ENCODE results near the gene NPB. TPM values are rescaled to one million over a fixed set of nuclear protein-coding genes. Genes with fewer than 3 reads are reported as not detected.

Gene NPB
- total RNA-seq, 4 donors from 2014 or later = 0.12 to 0.16 TPM; not detected in 2

DNA sequence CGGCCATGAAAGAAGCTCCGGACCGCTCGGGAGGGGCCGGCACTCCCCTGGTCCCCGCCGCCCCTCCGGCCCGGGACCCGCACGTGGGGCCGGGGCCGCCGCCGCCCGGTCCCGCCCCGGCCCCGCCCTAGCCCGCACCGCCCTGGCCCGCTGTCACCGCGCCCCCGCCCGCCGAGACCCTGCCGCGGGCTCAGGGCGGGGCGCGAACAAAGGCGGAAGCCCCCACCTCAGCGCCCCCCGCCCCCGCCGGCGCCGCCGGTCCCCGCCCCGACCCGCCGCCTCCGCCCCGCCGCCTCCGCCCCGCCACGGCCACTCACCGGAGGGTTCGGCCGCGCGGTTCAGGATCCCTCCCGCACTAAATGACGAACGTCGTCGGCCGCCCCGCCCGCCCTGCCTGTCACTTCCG lies 31.1 kb upstream of the NPB start, which contains the start of gene ARHGDIA:
Gene ARHGDIA, minus strand, starts transcription at position 357 of the 406 bp plus-strand sequence. CDS start 1,407 bp downstream, outside the sequence.
- H3K27me3 ChIP-seq = no peaks in the 10 kb centered on the region
- H3K4me1 ChIP-seq = peaks cover 0 to 63% (median 35%) of the 10 kb centered on the region in 3 donors
- peak within 1 kb of the TSS; percentile 54 to 80 for H3K4me3 ChIP-seq
- peak within 1 kb of the TSS; percentile 84 to 99 (median 98) for H3K27ac ChIP-seq
- no CpG with 5 or more reads among the region's 64 CpGs for WGBS, 2 donors (ENCODE audit: low coverage in 1 of 2)
- H3K36me3 ChIP-seq = peaks cover 0 to 29% of the 10 kb centered on the region in 2 donors
- TF ChIP-seq EP300 (IDR thresholded peaks at IDR 0.05) (no peak), POLR2AphosphoS5 (IDR thresholded peaks at IDR 0.05) (peak; percentile 98)
- H3K9me3 ChIP-seq = no peaks in the 10 kb centered on the region
- ATAC-seq = peak; percentile 81

DNA sequence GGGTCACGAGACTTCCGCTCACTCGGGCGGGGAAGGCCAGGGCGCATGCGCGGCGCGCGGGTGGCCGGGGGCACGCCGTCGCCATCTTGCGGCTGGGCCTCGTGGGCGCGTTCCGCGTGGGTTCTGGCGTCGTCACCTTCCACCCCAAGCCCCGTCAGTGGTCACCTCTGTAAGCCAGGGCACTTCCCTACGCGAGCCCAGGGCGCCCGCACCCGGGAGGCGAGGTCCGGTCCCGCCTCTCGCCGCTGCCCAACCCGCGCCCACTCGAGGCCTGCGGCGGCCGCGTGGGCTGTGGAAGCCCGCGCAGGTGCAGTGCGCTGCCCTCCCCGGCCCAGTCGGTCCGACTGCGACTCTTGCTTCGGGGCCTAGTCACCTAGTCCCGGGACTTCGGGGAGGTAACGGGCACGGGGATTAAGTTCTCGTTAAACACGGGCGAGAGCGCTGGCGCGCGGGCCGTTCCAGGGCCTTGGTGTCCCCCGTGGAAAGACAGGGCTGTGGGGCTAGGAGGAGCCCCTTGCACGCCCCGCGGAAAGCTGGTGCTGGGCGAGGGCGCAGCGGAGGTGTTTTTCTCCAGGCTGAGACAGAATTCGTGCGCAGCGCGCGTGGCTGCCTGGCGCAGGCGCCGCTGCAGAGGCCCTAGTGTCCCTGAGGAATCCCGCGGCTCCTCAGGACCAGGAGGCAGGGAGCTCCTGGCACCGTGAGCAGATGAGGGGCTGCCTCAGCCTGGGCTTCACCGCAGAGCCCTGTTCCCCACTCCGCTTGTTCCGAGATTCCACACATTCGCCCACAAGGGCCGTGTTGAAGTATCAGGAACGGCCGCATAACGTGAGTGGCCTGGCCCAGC lies 30.4 kb upstream of the NPB start:
- H3K9me3 ChIP-seq = no peaks in the 10 kb centered on the region
- TF ChIP-seq, protein P1, sequence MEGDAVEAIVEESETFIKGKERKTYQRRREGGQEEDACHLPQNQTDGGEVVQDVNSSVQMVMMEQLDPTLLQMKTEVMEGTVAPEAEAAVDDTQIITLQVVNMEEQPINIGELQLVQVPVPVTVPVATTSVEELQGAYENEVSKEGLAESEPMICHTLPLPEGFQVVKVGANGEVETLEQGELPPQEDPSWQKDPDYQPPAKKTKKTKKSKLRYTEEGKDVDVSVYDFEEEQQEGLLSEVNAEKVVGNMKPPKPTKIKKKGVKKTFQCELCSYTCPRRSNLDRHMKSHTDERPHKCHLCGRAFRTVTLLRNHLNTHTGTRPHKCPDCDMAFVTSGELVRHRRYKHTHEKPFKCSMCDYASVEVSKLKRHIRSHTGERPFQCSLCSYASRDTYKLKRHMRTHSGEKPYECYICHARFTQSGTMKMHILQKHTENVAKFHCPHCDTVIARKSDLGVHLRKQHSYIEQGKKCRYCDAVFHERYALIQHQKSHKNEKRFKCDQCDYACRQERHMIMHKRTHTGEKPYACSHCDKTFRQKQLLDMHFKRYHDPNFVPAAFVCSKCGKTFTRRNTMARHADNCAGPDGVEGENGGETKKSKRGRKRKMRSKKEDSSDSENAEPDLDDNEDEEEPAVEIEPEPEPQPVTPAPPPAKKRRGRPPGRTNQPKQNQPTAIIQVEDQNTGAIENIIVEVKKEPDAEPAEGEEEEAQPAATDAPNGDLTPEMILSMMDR (IDR thresholded peaks at IDR 0.05) = peak in 3 of 4 experiments; percentile 48 to 66 (median 55)
- TF ChIP-seq EP300 (IDR thresholded peaks at IDR 0.05) = no peak
- TF ChIP-seq POLR2A (IDR thresholded peaks at IDR 0.05) = peak; percentile 93 to 95
- TF ChIP-seq POLR2AphosphoS5 (IDR thresholded peaks at IDR 0.05) = no peak
- peaks cover 0 to 57% (median 35%) of the 10 kb centered on the region in 3 donors for H3K4me1 ChIP-seq
- H3K36me3 ChIP-seq = peaks cover 0 to 27% of the 10 kb centered on the region in 2 donors
- peak; percentile 23 for ATAC-seq
- peak overlapping the region; percentile 54 to 80 for H3K4me3 ChIP-seq
- H3K27me3 ChIP-seq = no peaks in the 10 kb centered on the region
- WGBS, 2 donors (ENCODE audit: low coverage in 1 of 2) = 0% methylated on average over 7 of the region's 86 CpGs; no CpG with 5 or more reads in 1 of the 2 donors
- H3K27ac ChIP-seq = peak overlapping the region; percentile 82 to 99 (median 98)

DNA sequence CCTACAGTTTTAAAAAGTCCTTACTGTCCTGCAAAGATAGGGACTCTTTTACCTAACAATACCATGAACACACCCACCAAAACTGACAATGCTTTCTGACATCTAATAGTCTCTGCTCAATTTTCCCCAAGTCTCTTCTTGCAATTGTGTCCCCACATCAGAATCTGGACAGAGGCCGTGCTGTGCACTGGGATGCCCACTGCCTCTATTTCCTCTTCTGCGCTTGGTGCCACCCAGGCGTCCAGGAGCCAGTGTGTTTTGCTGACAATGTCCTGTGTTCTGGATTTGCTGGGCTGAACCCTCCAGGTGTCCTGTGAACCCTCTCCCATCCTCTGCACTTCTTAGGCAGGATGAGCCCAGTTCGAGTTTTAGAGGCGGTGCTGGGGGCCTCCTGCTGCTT lies 24.5 kb upstream of the NPB start:
- H3K9me3 ChIP-seq = no peaks in the 10 kb centered on the region
- WGBS, 2 donors (ENCODE audit: low coverage in 1 of 2) = 82 to 89% methylated on average over 3 to 4 of the region's 5 CpGs
- H3K4me3 ChIP-seq = no peak overlapping the region
- peaks cover 0 to 52% of the 10 kb centered on the region in 2 donors for H3K36me3 ChIP-seq
- TF ChIP-seq POLR2A (IDR thresholded peaks at IDR 0.05) (no peak), EP300 (IDR thresholded peaks at IDR 0.05) (no peak), POLR2AphosphoS5 (IDR thresholded peaks at IDR 0.05) (no peak)
- TF ChIP-seq, protein P1 (IDR thresholded peaks at IDR 0.05) = no peak
- no peak for ATAC-seq
- H3K27ac ChIP-seq = no peak overlapping the region
- peaks cover 0 to 6% (median 5%) of the 10 kb centered on the region in 3 donors for H3K4me1 ChIP-seq
- no peaks in the 10 kb centered on the region for H3K27me3 ChIP-seq

DNA sequence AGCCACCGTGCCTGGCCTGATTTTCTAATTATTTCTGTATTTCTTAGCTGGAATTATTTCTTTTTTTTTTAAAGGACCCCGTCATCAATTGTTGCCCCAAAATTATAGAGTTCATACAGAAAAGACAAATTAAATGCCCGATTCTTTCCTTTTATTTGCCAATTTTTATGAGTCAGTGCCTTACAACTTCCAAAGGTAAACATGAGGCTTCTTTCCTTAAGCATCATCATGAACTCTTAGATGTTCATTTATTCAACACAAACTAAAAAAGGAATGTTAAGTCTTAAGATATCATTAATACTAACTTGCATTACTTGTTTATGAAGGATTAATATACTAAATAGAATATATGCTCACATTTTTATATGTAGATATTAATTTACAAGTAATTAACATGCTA lies 23.7 kb upstream of the NPB start:
- H3K27ac ChIP-seq = no peak overlapping the region
- WGBS, 2 donors (ENCODE audit: low coverage in 1 of 2) = 73 to 82% methylated on average over 3 of the region's 3 CpGs
- H3K36me3 ChIP-seq = peaks cover 0 to 59% of the 10 kb centered on the region in 2 donors
- ATAC-seq = no peak
- TF ChIP-seq, protein P1 (IDR thresholded peaks at IDR 0.05) = no peak
- no peak for TF ChIP-seq EP300 (IDR thresholded peaks at IDR 0.05)
- no peak for TF ChIP-seq POLR2A (IDR thresholded peaks at IDR 0.05)
- no peak for TF ChIP-seq POLR2AphosphoS5 (IDR thresholded peaks at IDR 0.05)
- H3K9me3 ChIP-seq = no peaks in the 10 kb centered on the region
- no peak overlapping the region for H3K4me3 ChIP-seq
- H3K4me1 ChIP-seq = no peaks in the 10 kb centered on the region
- no peaks in the 10 kb centered on the region for H3K27me3 ChIP-seq

DNA sequence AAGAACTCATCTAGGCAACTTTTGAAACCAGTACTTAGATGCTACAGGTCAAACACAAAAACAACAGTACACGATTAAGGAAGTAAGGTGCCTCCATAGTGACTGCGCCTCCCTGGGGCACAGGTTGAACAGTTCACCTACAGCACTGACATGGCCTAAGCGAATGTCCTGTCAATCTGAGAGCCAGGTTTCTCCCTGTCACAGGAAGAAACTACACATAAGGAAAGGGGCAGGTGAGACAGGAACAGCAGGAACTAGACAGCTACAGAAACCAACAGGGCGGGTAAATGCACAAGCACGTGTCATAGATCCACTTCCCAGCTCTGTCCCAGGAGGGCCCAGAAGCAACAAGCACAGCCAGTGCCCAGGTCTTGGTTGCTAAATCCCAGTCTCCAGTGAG lies 22.9 kb upstream of the NPB start:
- Histone ChIP-seq H3K36me3 (peaks cover 0 to 67% of the 10 kb centered on the region in 2 donors), H3K4me1 (no peaks in the 10 kb centered on the region), H3K27me3 (no peaks in the 10 kb centered on the region), H3K27ac (no peak overlapping the region), H3K9me3 (no peaks in the 10 kb centered on the region), H3K4me3 (no peak overlapping the region)
- 68 to 93% methylated on average over 3 to 4 of the region's 5 CpGs for WGBS, 2 donors (ENCODE audit: low coverage in 1 of 2)
- no peak for TF ChIP-seq POLR2A (IDR thresholded peaks at IDR 0.05)
- TF ChIP-seq, protein P1 (IDR thresholded peaks at IDR 0.05) = no peak
- no peak for TF ChIP-seq EP300 (IDR thresholded peaks at IDR 0.05)
- TF ChIP-seq POLR2AphosphoS5 (IDR thresholded peaks at IDR 0.05) = no peak
- ATAC-seq = no peak
